ENCODE results near the gene MRRF.
"Not testable (repeated sequence)": the region's sequence is repeated elsewhere in the genome, so short reads cannot be mapped to it uniquely, and the experiment has no call there.

MRRF gene

GRCh38 chr9:122354536-122355199, 90.0 kb downstream of the MRRF start:
- no peak for DNase-seq (ENCODE audit: low read depth)
- no peak overlapping the region for H3K4me3 ChIP-seq (ENCODE audit: low read depth, low read length)
- TF ChIP-seq CTCF (IDR thresholded peaks at IDR 0.05; ENCODE audit: control insufficient read depth, extremely low read depth, insufficient read depth): no peak

- no peak for DNase-seq (ENCODE audit: low read depth)
- no peak overlapping the region for H3K4me3 ChIP-seq (ENCODE audit: low read depth, low read length)
- TF ChIP-seq CTCF (IDR thresholded peaks at IDR 0.05; ENCODE audit: control insufficient read depth, extremely low read depth, insufficient read depth): no peak
Measured at GRCh38 chr9:122355336-122355875, 90.7 kb downstream of the MRRF start.

- TF ChIP-seq CTCF (IDR thresholded peaks at IDR 0.05; ENCODE audit: control insufficient read depth, extremely low read depth, insufficient read depth): peak; percentile 13; the same call in 1 of the 2 replicates
Measured at GRCh38 chr9:122356627-122357026, 91.9 kb downstream of the MRRF start.

GRCh38 chr9:122360891-122361290, 96.2 kb downstream of the MRRF start:
- no peak for DNase-seq (ENCODE audit: low read depth)
- H3K4me3 ChIP-seq (ENCODE audit: low read depth, low read length): no peak overlapping the region
- TF ChIP-seq CTCF (IDR thresholded peaks at IDR 0.05; ENCODE audit: control insufficient read depth, extremely low read depth, insufficient read depth): no peak

More at GRCh38 chr9:122356627-122357026, 91.9 kb downstream of the MRRF start:
- no peak overlapping the region for H3K4me3 ChIP-seq (ENCODE audit: low read depth, low read length)
- no peak for DNase-seq (ENCODE audit: low read depth)

- not testable (repeated sequence) for DNase-seq (ENCODE audit: low read depth); H3K4me3 ChIP-seq (ENCODE audit: low read depth, low read length)
Measured at GRCh38 chr9:122363131-122363530, 98.4 kb downstream of the MRRF start.

- no peak for DNase-seq (ENCODE audit: low read depth)
- no peak overlapping the region for H3K4me3 ChIP-seq (ENCODE audit: low read depth, low read length)
- TF ChIP-seq CTCF (IDR thresholded peaks at IDR 0.05; ENCODE audit: control insufficient read depth, extremely low read depth, insufficient read depth): no peak
Measured at GRCh38 chr9:122364117-122364782, 99.6 kb downstream of the MRRF start.

- no peak for DNase-seq (ENCODE audit: low read depth)
- no peak for TF ChIP-seq CTCF (IDR thresholded peaks at IDR 0.05; ENCODE audit: control insufficient read depth, extremely low read depth, insufficient read depth)
- no peak overlapping the region for H3K4me3 ChIP-seq (ENCODE audit: low read depth, low read length)
Measured at GRCh38 chr9:122364783-122365150, 100.1 kb downstream of the MRRF start.

All from LNCaP clone FGC (cell line).